Forelimb muscle (tissue), 1 donor: ENCODE measurements around the gene SLC10A7. TPM values are rescaled to one million over a fixed set of nuclear protein-coding genes. Genes with fewer than 3 reads are reported as not detected.

Experiments
- DNase-seq: peaks from one replicate; pipeline ENCODE4 v3.0.0-alpha.2; 2013; ENCODE audit warnings: low read depth
- polyA plus RNA-seq: library from polyadenylated mRNA; unstranded; fragments of 120-200 nt; gene quantifications from one replicate; pipeline ENCODE4 v1.2.1, GENCODE V29; 2013; ENCODE audit not compliant: insufficient read length

Gene SLC10A7
- polyA plus RNA-seq, 1 donor, result 6.6 TPM

GRCh38 chr4:146439999-146440398 is 81.7 kb downstream of the SLC10A7 start:
- DNase-seq, result no peak

- no peak for DNase-seq
Observed at GRCh38 chr4:146439437-146439836, 82.3 kb downstream of the SLC10A7 start.

- DNase-seq, result no peak
Observed at GRCh38 chr4:146437778-146438177, 84.0 kb downstream of the SLC10A7 start.

- DNase-seq, result no peak
Observed at GRCh38 chr4:146436423-146437162, 85.1 kb downstream of the SLC10A7 start.

GRCh38 chr4:146435962-146436361 is 85.8 kb downstream of the SLC10A7 start:
- DNase-seq, result no peak

GRCh38 chr4:146432065-146432464 is 89.7 kb downstream of the SLC10A7 start:
- no peak for DNase-seq

- no peak for DNase-seq
Observed at GRCh38 chr4:146428298-146428697, 93.4 kb downstream of the SLC10A7 start.

- DNase-seq, result no peak
Observed at GRCh38 chr4:146417822-146418221, 103.9 kb downstream of the SLC10A7 start.

GRCh38 chr4:146415829-146416228 is 105.9 kb downstream of the SLC10A7 start:
- no peak for DNase-seq

- no peak for DNase-seq
Observed at GRCh38 chr4:146407669-146408084, 114.1 kb downstream of the SLC10A7 start.

GRCh38 chr4:146407257-146407656 is 114.5 kb downstream of the SLC10A7 start:
- DNase-seq, result no peak

GRCh38 chr4:146401274-146401673 is 120.5 kb downstream of the SLC10A7 start:
- DNase-seq, result no peak

GRCh38 chr4:146398896-146399445 is 122.8 kb downstream of the SLC10A7 start:
- DNase-seq, result no peak

- no peak for DNase-seq
Observed at GRCh38 chr4:146398404-146398803, 123.3 kb downstream of the SLC10A7 start.

GRCh38 chr4:146389561-146389960 is 132.2 kb downstream of the SLC10A7 start:
- no peak for DNase-seq

- no peak for DNase-seq
Observed at GRCh38 chr4:146382194-146382593, 139.5 kb downstream of the SLC10A7 start.

GRCh38 chr4:146381263-146381872 is 140.4 kb downstream of the SLC10A7 start:
- DNase-seq, result no peak

GRCh38 chr4:146379744-146380143 is 142.0 kb downstream of the SLC10A7 start:
- no peak for DNase-seq

GRCh38 chr4:146371812-146372211 is 149.9 kb downstream of the SLC10A7 start:
- DNase-seq, result no peak

GRCh38 chr4:146370841-146371240 is 150.9 kb downstream of the SLC10A7 start:
- no peak for DNase-seq

- DNase-seq, result no peak
Observed at GRCh38 chr4:146369446-146369845, 152.3 kb downstream of the SLC10A7 start.

- no peak for DNase-seq
Observed at GRCh38 chr4:146368209-146368608, 153.5 kb downstream of the SLC10A7 start.

- DNase-seq, result no peak
Observed at GRCh38 chr4:146367347-146367746, 154.4 kb downstream of the SLC10A7 start.
